HepG2 (cell line): ENCODE measurements around the gene FGF21. TPM values are rescaled to one million over a fixed set of nuclear protein-coding genes. Genes with fewer than 3 reads are reported as not detected.
A peak's percentile ranks its signal among the peaks of the same experiment; 100 is the strongest.

Experiments used
- ATF1 ChIP-seq: IDR thresholded peaks from 2 replicates; pipeline ENCODE4 v1.6.1; 2016; ENCODE audit warnings: mild to moderate bottlenecking, control low read depth
- CHD2 ChIP-seq: IDR thresholded peaks from 2 replicates; pipeline ENCODE4 v1.6.1; 2011; ENCODE audit warnings: low read depth, low read length, improper control_type of control experiment
- FOXM1 ChIP-seq: sonication (generic); formaldehyde crosslinking; IDR thresholded peaks from 2 replicates; pipeline ENCODE4 v1.5.0; 2020; ENCODE audit warnings: missing genetic modification reagents
- HNF1A ChIP-seq, 2 experiments: sonication (generic) in 1 of 2; formaldehyde crosslinking in 1 of 2; IDR thresholded peaks; 2 replicates each; pipeline versions ENCODE4 v1.4.0 to v1.6.1; 2016 to 2020; ENCODE audit warnings: borderline replicate concordance in 1 of 2, low read depth in 1 of 2, mild to moderate bottlenecking in 1 of 2, missing genetic modification reagents in 1 of 2
- MAF1 ChIP-seq: sonication (generic); formaldehyde crosslinking; IDR thresholded peaks from 2 replicates; pipeline ENCODE4 v1.5.0; 2020; ENCODE audit warnings: missing genetic modification reagents, borderline replicate concordance
- MIXL1 ChIP-seq: IDR thresholded peaks from 2 replicates; pipeline ENCODE4 v1.6.1; 2016
- RAD51 ChIP-seq: fragments of 450-650 bp; IDR thresholded peaks from 2 replicates; pipeline ENCODE4 v1.6.1; 2016; ENCODE audit warnings: borderline replicate concordance
- RARA ChIP-seq: IDR thresholded peaks from 2 replicates; pipeline ENCODE4 v1.6.1; 2016; ENCODE audit warnings: missing genetic modification reagents, missing compliant biosample characterization
- SALL1 ChIP-seq: sonication (generic); formaldehyde crosslinking; IDR thresholded peaks from 2 replicates; pipeline ENCODE4 v1.8.0; 2022; ENCODE audit warnings: mild to moderate bottlenecking, missing genetic modification reagents
- SOX5 ChIP-seq: IDR thresholded peaks from 2 replicates; pipeline ENCODE4 v1.6.1; 2016; ENCODE audit warnings: borderline replicate concordance
- ZNF10 ChIP-seq: sonication (generic); formaldehyde crosslinking; IDR thresholded peaks from 2 replicates; pipeline ENCODE4 v1.4.0; 2020; ENCODE audit warnings: mild to moderate bottlenecking, low read depth, missing genetic modification reagents, borderline replicate concordance
- ZNF136 ChIP-seq: sonication (generic); formaldehyde crosslinking; IDR thresholded peaks from 2 replicates; pipeline ENCODE4 v1.8.1; 2022; ENCODE audit warnings: low read depth, mild to moderate bottlenecking, moderate library complexity, missing genetic modification reagents
- ZNF253 ChIP-seq: sonication (generic); formaldehyde crosslinking; IDR thresholded peaks from 2 replicates; pipeline ENCODE4 v1.8.0; 2022; ENCODE audit warnings: mild to moderate bottlenecking, missing genetic modification reagents, borderline replicate concordance
- polyA plus RNA-seq, 8 experiments: library from polyadenylated mRNA; depleted of rRNA in 3 of 8; stranded (reverse) in 7 of 8; unstranded in 1 of 8; fragments of >200 nt; fragmentation: Illumina TruSeq in 4 of 8; extraction: Trizol in 4 of 8; gene quantifications; 2 replicates each; pipeline versions ENCODE4 v1.2.1 to v1.2.3, GENCODE V29; 2011 to 2016; ENCODE audit warnings: low read depth in 4 of 8, missing spikeins in 1 of 8, mixed read lengths in 1 of 8; ENCODE audit not compliant: insufficient read depth in 1 of 8
- total RNA-seq, 5 experiments: library from RNA; depleted of rRNA; stranded (reverse); fragments of >200 nt; fragmentation: Illumina TruSeq; extraction: Trizol; gene quantifications; 2 replicates each; pipeline ENCODE4 v1.2.3, GENCODE V29; 2016; ENCODE audit warnings: low read depth in 1 of 5
- TF ChIP-seq, protein P1 (sequence below): sonication (generic); formaldehyde crosslinking; conservative IDR thresholded peaks from 2 replicates; pipeline ENCODE4 v1.4.0; 2020; ENCODE audit warnings: mild to moderate bottlenecking, missing genetic modification reagents, moderate library complexity
- TF ChIP-seq, protein P2 (sequence below): sonication (generic); formaldehyde crosslinking; IDR thresholded peaks from 2 replicates; pipeline ENCODE4 v1.4.0; 2020; ENCODE audit warnings: low read depth, missing genetic modification reagents

The FGF21 gene
- total and polyA plus RNA-seq, 2 of the 13 experiments (the other 11 are each of a cell fraction or from before 2014, with no cell fraction given), result 0.17 TPM; not detected in 1

DNA sequence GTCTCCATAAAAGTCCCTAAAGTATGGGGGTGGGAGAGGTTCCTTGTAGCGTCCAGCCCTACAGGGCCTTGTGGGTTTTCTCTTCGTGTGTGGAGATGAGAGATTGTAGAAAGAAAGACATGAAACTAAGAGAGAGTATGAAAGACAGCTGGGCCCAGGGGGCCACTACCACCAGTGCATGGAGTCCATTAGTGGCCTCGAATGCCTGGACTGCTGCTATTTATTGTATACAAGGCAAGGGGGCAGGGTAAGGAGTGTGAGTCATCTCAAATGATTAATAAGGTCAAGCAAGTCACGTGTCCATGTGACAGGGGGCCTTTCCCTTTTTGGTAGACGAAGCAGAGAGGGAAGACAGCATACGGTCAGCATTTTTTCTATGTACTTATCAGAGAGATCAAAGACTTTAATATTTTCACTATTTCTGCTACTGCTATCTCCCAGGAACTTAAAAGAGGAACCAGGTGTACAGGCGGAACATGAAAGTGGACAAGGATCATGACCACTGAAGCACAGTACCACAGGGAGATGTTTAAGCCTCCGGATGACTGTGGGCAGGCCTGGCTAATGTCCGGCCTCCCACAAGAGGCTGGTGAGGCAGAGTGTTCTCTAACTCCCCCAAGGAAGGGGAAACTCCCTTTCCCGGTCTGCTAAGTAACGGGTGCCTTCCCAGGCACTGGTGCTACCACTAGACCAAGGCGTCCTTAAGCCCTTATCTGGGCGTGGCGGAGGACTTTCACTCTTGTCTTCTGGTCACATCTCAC is 25.5 kb downstream of the FGF21 start (continued):
- no peak for TF ChIP-seq ZNF253 (CRISPR knock-in tag)
- no peak for TF ChIP-seq ZNF136 (CRISPR knock-in tag)
- no peak for TF ChIP-seq FOXM1 (CRISPR knock-in tag)
- TF ChIP-seq ZNF10 (CRISPR knock-in tag), result no peak
- TF ChIP-seq MAF1 (CRISPR knock-in tag), result no peak
- peak; percentile 46; the same call in 1 of the 2 replicates for TF ChIP-seq RARA
- no peak for TF ChIP-seq ATF1 (CRISPR knock-in tag)
- peak; percentile 87; the same call in 1 of the 2 replicates for TF ChIP-seq RAD51
- peak; percentile 72; the same call in 1 of the 2 replicates for TF ChIP-seq SOX5 (CRISPR knock-in tag)
- TF ChIP-seq HNF1A (IDR thresholded peaks at IDR 0.05; ENCODE audit: low read depth), result 0 out of 2 replicates have a peak, but pooled peaks have one; percentile 25
- TF ChIP-seq HNF1A (CRISPR knock-in tag; IDR thresholded peaks at IDR 0.05; ENCODE audit: borderline replicate concordance), result no peak
- TF ChIP-seq CHD2, result no peak
- TF ChIP-seq, protein P1, sequence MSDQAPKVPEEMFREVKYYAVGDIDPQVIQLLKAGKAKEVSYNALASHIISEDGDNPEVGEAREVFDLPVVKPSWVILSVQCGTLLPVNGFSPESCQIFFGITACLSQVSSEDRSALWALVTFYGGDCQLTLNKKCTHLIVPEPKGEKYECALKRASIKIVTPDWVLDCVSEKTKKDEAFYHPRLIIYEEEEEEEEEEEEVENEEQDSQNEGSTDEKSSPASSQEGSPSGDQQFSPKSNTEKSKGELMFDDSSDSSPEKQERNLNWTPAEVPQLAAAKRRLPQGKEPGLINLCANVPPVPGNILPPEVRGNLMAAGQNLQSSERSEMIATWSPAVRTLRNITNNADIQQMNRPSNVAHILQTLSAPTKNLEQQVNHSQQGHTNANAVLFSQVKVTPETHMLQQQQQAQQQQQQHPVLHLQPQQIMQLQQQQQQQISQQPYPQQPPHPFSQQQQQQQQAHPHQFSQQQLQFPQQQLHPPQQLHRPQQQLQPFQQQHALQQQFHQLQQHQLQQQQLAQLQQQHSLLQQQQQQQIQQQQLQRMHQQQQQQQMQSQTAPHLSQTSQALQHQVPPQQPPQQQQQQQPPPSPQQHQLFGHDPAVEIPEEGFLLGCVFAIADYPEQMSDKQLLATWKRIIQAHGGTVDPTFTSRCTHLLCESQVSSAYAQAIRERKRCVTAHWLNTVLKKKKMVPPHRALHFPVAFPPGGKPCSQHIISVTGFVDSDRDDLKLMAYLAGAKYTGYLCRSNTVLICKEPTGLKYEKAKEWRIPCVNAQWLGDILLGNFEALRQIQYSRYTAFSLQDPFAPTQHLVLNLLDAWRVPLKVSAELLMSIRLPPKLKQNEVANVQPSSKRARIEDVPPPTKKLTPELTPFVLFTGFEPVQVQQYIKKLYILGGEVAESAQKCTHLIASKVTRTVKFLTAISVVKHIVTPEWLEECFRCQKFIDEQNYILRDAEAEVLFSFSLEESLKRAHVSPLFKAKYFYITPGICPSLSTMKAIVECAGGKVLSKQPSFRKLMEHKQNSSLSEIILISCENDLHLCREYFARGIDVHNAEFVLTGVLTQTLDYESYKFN (CRISPR knock-in tag), result peak; percentile 42
- peak; percentile 39; the same call in 1 of the 2 replicates for TF ChIP-seq MIXL1 (CRISPR knock-in tag)
- TF ChIP-seq, protein P2, sequence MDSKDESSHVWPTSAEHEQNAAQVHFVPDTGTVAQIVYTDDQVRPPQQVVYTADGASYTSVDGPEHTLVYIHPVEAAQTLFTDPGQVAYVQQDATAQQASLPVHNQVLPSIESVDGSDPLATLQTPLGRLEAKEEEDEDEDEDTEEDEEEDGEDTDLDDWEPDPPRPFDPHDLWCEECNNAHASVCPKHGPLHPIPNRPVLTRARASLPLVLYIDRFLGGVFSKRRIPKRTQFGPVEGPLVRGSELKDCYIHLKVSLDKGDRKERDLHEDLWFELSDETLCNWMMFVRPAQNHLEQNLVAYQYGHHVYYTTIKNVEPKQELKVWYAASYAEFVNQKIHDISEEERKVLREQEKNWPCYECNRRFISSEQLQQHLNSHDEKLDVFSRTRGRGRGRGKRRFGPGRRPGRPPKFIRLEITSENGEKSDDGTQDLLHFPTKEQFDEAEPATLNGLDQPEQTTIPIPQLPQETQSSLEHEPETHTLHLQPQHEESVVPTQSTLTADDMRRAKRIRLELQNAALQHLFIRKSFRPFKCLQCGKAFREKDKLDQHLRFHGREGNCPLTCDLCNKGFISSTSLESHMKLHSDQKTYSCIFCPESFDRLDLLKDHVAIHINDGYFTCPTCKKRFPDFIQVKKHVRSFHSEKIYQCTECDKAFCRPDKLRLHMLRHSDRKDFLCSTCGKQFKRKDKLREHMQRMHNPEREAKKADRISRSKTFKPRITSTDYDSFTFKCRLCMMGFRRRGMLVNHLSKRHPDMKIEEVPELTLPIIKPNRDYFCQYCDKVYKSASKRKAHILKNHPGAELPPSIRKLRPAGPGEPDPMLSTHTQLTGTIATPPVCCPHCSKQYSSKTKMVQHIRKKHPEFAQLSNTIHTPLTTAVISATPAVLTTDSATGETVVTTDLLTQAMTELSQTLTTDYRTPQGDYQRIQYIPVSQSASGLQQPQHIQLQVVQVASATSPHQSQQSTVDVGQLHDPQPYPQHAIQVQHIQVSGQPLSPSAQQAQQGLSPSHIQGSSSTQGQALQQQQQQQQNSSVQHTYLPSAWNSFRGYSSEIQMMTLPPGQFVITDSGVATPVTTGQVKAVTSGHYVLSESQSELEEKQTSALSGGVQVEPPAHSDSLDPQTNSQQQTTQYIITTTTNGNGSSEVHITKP (CRISPR knock-in tag), result peak; percentile 49; the same call in 1 of the 2 replicates
- TF ChIP-seq SALL1, result 0 out of 2 replicates have a peak, but pooled peaks have one; percentile 30
